Parathyroid adenoma (tissue), 2 donors: ENCODE measurements around the gene GABRG3.

ENCODE experiments used
- H2AFZ ChIP-seq: fragments of 300-600 bp; sonication (generic); one replicate; pipeline ENCODE4 v1.7.0; 2017; ENCODE audit warnings: antibody characterized with exemption, mild to moderate bottlenecking
- H3K27ac ChIP-seq: fragments of 300-600 bp; sonication (generic); one replicate; pipeline ENCODE4 v1.7.0; 2017
- H3K27me3 ChIP-seq: fragments of 300-600 bp; sonication (generic); one replicate; pipeline ENCODE4 v1.7.0; 2017; ENCODE audit warnings: low read length; ENCODE audit not compliant: control insufficient read depth, insufficient read depth
- H3K36me3 ChIP-seq: fragments of 300-600 bp; sonication (generic); one replicate; pipeline ENCODE4 v1.7.0; 2017; ENCODE audit warnings: low read length; ENCODE audit not compliant: control insufficient read depth, insufficient read depth
- H3K4me1 ChIP-seq: fragments of 300-600 bp; sonication (generic); one replicate; pipeline ENCODE4 v1.7.0; 2017; ENCODE audit warnings: control low read depth
- H3K4me2 ChIP-seq: fragments of 300-600 bp; sonication (generic); one replicate; pipeline ENCODE4 v1.7.0; 2017; ENCODE audit warnings: low read length
- H3K4me3 ChIP-seq: fragments of 300-600 bp; sonication (generic); one replicate; pipeline ENCODE4 v1.7.0; 2017; ENCODE audit warnings: low read depth, low read length
- H3K79me2 ChIP-seq: fragments of 300-600 bp; sonication (generic); one replicate; pipeline ENCODE4 v1.7.0; 2017; ENCODE audit warnings: control low read depth
- H3K9ac ChIP-seq: fragments of 300-600 bp; sonication (generic); one replicate; pipeline ENCODE4 v1.7.0; 2017; ENCODE audit warnings: mild to moderate bottlenecking
- H3K9me3 ChIP-seq: fragments of 300-600 bp; sonication (generic); one replicate; pipeline ENCODE4 v1.7.0; 2017; ENCODE audit warnings: low read length; ENCODE audit not compliant: control insufficient read depth
- CTCF ChIP-seq: fragments of 300-600 bp; sonication (generic); IDR thresholded peaks from one replicate; pipeline ENCODE4 v1.7.0; 2017; ENCODE audit warnings: antibody characterized with exemption, mild to moderate bottlenecking
- donor health status: primary hyperparathyroidism.

The GABRG3 gene

DNA sequence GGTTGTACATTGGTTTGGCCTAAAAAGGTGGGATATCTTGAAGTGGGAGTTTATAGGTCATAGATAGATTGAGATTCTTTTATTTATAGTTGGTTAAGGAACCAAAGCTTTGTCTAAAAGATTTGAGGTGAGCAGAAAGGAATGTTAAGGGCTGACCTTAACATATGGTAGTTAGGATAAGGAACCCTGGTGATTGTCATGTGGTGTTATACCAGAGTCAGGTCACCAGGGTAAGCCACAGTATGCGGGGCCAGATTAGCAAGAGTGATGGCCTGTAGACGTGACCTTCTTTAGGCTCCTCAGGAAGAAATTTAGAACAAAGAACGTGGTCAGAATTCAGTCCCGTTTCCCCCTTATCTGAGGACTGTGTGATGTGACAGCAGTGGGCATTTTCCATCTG is 249.2 kb downstream of the GABRG3 start:
- Histone ChIP-seq H2AFZ (no peak overlapping the region), H3K4me3 (no peak overlapping the region), H3K27me3 (no peaks in the 10 kb centered on the region), H3K4me1 (no peaks in the 10 kb centered on the region), H3K36me3 (no peaks in the 10 kb centered on the region), H3K4me2 (no peak overlapping the region), H3K9me3 (no peaks in the 10 kb centered on the region), H3K9ac (no peak overlapping the region), H3K27ac (no peak overlapping the region), H3K79me2 (no peaks in the 10 kb centered on the region)
- TF ChIP-seq CTCF, result no peak

DNA sequence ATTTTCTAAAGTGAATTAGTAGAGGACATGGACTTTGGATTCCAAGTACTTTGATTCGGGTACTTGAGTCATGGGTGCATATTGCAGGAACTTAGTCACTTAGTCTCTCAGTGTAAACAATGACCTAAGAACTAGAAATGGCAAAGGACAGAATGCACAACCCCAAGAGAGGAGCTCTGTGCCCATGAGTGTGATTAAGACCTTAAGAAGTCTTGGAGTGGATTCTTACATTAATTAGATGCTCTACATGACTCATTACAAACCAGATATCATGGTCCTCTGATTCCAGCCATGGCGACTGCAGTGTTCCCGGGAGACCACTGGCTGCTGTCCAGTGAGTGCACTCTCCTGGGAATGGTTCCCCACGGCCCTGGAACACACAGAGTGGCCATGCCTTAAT is 251.5 kb downstream of the GABRG3 start:
- Histone ChIP-seq H2AFZ (no peak overlapping the region), H3K79me2 (no peaks in the 10 kb centered on the region), H3K4me3 (no peak overlapping the region), H3K4me1 (no peaks in the 10 kb centered on the region), H3K9ac (no peak overlapping the region), H3K9me3 (no peaks in the 10 kb centered on the region), H3K4me2 (no peak overlapping the region), H3K36me3 (no peaks in the 10 kb centered on the region), H3K27me3 (no peaks in the 10 kb centered on the region), H3K27ac (no peak overlapping the region)
- TF ChIP-seq CTCF, result no peak

GRCh38 chr15:27223179-27223578 is 252.2 kb downstream of the GABRG3 start:
- H2AFZ ChIP-seq, result no peak overlapping the region
- no peaks in the 10 kb centered on the region for H3K27me3 ChIP-seq
- no peaks in the 10 kb centered on the region for H3K36me3 ChIP-seq
- H3K4me1 ChIP-seq, result no peaks in the 10 kb centered on the region
- TF ChIP-seq CTCF, result no peak
- no peaks in the 10 kb centered on the region for H3K79me2 ChIP-seq
- no peaks in the 10 kb centered on the region for H3K9me3 ChIP-seq
- no peak overlapping the region for H3K4me2 ChIP-seq
- no peak overlapping the region for H3K9ac ChIP-seq
- H3K27ac ChIP-seq, result no peak overlapping the region
- no peak overlapping the region for H3K4me3 ChIP-seq

- H3K4me3 ChIP-seq, result no peak overlapping the region
- H3K9ac ChIP-seq, result no peak overlapping the region
- no peaks in the 10 kb centered on the region for H3K27me3 ChIP-seq
- no peak overlapping the region for H3K4me2 ChIP-seq
- H3K27ac ChIP-seq, result no peak overlapping the region
- no peaks in the 10 kb centered on the region for H3K79me2 ChIP-seq
- H2AFZ ChIP-seq, result no peak overlapping the region
- TF ChIP-seq CTCF, result no peak
- no peaks in the 10 kb centered on the region for H3K4me1 ChIP-seq
- no peaks in the 10 kb centered on the region for H3K9me3 ChIP-seq
- no peaks in the 10 kb centered on the region for H3K36me3 ChIP-seq
These were observed 260.8 kb downstream of the GABRG3 start for GRCh38 chr15:27231811-27232210.

GRCh38 chr15:27232876-27233275 is 261.9 kb downstream of the GABRG3 start:
- no peaks in the 10 kb centered on the region for H3K27me3 ChIP-seq
- no peak overlapping the region for H2AFZ ChIP-seq
- no peaks in the 10 kb centered on the region for H3K4me1 ChIP-seq
- no peak for TF ChIP-seq CTCF
- H3K36me3 ChIP-seq, result no peaks in the 10 kb centered on the region
- H3K9ac ChIP-seq, result no peak overlapping the region
- H3K27ac ChIP-seq, result no peak overlapping the region
- H3K79me2 ChIP-seq, result no peaks in the 10 kb centered on the region
- H3K4me3 ChIP-seq, result no peak overlapping the region
- no peak overlapping the region for H3K4me2 ChIP-seq
- no peaks in the 10 kb centered on the region for H3K9me3 ChIP-seq
